GM21576 (cell line): ENCODE measurements around the gene SYVN1.
"Not testable (repeated sequence)": the region's sequence is repeated elsewhere in the genome, so short reads cannot be mapped to it uniquely, and the experiment has no call there.

Experiments used
- ATAC-seq: cut with Tn5 transposase; IDR thresholded peaks from one replicate; pipeline ENCODE4 v1.9.1; 2021; ENCODE audit warnings: mild to moderate bottlenecking, moderate library complexity; ENCODE audit not compliant: unreplicated experiment

The SYVN1 gene

GRCh38 chr11:65134240-65134951 lies at the start of gene SYVN1:
Gene SYVN1, minus strand, starts transcription at chr11:65134519. Its CDS starts 918 bp downstream, at chr11:65133601.
- ATAC-seq: peak; percentile 44

GRCh38 chr11:65183201-65183891 lies 49.0 kb upstream of the SYVN1 start:
- ATAC-seq: no peak

- ATAC-seq: no peak
Measured at GRCh38 chr11:65182258-65183170, 48.2 kb upstream of the SYVN1 start.

- ATAC-seq: peak; percentile 38
Measured at GRCh38 chr11:65181569-65182257, 47.4 kb upstream of the SYVN1 start, which contains the start of gene CAPN1. Gene CAPN1, plus strand, starts transcription at chr11:65181928. Its CDS starts 774 bp downstream, at chr11:65182702.

GRCh38 chr11:65180877-65181568 lies 46.7 kb upstream of the SYVN1 start:
- ATAC-seq: peak; percentile 44

- not testable (repeated sequence) for ATAC-seq
Measured at GRCh38 chr11:65174571-65175010, 40.3 kb upstream of the SYVN1 start.

- ATAC-seq: no peak
Measured at GRCh38 chr11:65172600-65172999, 38.3 kb upstream of the SYVN1 start.

GRCh38 chr11:65170058-65170534 lies 35.8 kb upstream of the SYVN1 start, which contains the start of gene SPDYC:
Gene SPDYC, plus strand, starts transcription at chr11:65170233. Its CDS starts 1,125 bp downstream, at chr11:65171358.
- ATAC-seq: no peak

- ATAC-seq: no peak
Measured at GRCh38 chr11:65169164-65169641, 34.9 kb upstream of the SYVN1 start.

GRCh38 chr11:65167656-65168055 lies 33.3 kb upstream of the SYVN1 start:
- no peak for ATAC-seq

- ATAC-seq: no peak
Measured at GRCh38 chr11:65166893-65167292, 32.6 kb upstream of the SYVN1 start.

GRCh38 chr11:65165410-65166317 lies 31.3 kb upstream of the SYVN1 start:
- ATAC-seq: no peak

- no peak for ATAC-seq
Measured at GRCh38 chr11:65163684-65164083, 29.4 kb upstream of the SYVN1 start.

GRCh38 chr11:65160643-65161042 lies 26.3 kb upstream of the SYVN1 start:
- no peak for ATAC-seq

- peak; percentile 75 for ATAC-seq
Measured at GRCh38 chr11:65159012-65159411, 24.7 kb upstream of the SYVN1 start.

GRCh38 chr11:65157336-65157735 lies 23.0 kb upstream of the SYVN1 start:
- no peak for ATAC-seq

GRCh38 chr11:65156926-65157325 lies 22.6 kb upstream of the SYVN1 start:
- no peak for ATAC-seq

- no peak for ATAC-seq
Measured at GRCh38 chr11:65156256-65156655, 21.9 kb upstream of the SYVN1 start.
